GM18507 (cell line): ENCODE results near the gene MOB4.
A peak's percentile ranks its signal among the peaks of the same experiment; 100 is the strongest.
"Not testable (repeated sequence)": the region's sequence is repeated elsewhere in the genome, so short reads cannot be mapped to it uniquely, and the experiment has no call there.

ENCODE experiments used
- DNase-seq: peaks from one replicate; pipeline ENCODE4 v3.0.0; 2011; ENCODE audit warnings: low read depth; ENCODE audit not compliant: insufficient read length; ENCODE audit errors: extremely low spot score
- FAIRE-seq: peaks from 2 replicates; lab custom pipeline; 2011; peaks lifted over from hg19 to GRCh38; lab: Jason Lieb, UNC

The MOB4 gene

GRCh38 chr2:197504512-197504911 is 11.4 kb upstream of the MOB4 start:
- DNase-seq (no peak), FAIRE-seq (no peak)

- FAIRE-seq, result no peak
- no peak for DNase-seq
Observed at GRCh38 chr2:197506658-197507057, 9.2 kb upstream of the MOB4 start.

GRCh38 chr2:197513915-197514314 is 2.0 kb upstream of the MOB4 start:
- FAIRE-seq, result no peak
- DNase-seq, result no peak

- no peak for FAIRE-seq
Observed at GRCh38 chr2:197514754-197515153, 1.1 kb upstream of the MOB4 start.

GRCh38 chr2:197515315-197515738 is 539 bp upstream of the MOB4 start:
- FAIRE-seq (no peak), DNase-seq (no peak)

More at GRCh38 chr2:197514754-197515153, 1.1 kb upstream of the MOB4 start:
- no peak for DNase-seq

GRCh38 chr2:197516393-197516761 is 511 bp downstream of the MOB4 start:
- no peak for DNase-seq
- FAIRE-seq, result no peak

- DNase-seq (no peak), FAIRE-seq (peak; percentile 36)
Observed at GRCh38 chr2:197517150-197517549, 1.3 kb downstream of the MOB4 start.

- FAIRE-seq (no peak), DNase-seq (no peak)
Observed at GRCh38 chr2:197538412-197538811, 22.5 kb downstream of the MOB4 start.

- FAIRE-seq, result no peak
- no peak for DNase-seq
Observed at GRCh38 chr2:197539734-197540133, 23.9 kb downstream of the MOB4 start.

GRCh38 chr2:197543206-197543605 is 27.3 kb downstream of the MOB4 start:
- FAIRE-seq (no peak), DNase-seq (no peak)

- DNase-seq (no peak), FAIRE-seq (no peak)
Observed at GRCh38 chr2:197547163-197547900, 31.5 kb downstream of the MOB4 start.

GRCh38 chr2:197548582-197548981 is 32.7 kb downstream of the MOB4 start:
- FAIRE-seq (no peak), DNase-seq (no peak)

- DNase-seq, result not testable (repeated sequence)
- FAIRE-seq, result peak; percentile 36
Observed at GRCh38 chr2:197551260-197551659, 35.4 kb downstream of the MOB4 start.

GRCh38 chr2:197555467-197555866 is 39.6 kb downstream of the MOB4 start:
- FAIRE-seq (no peak), DNase-seq (no peak)

- no peak for FAIRE-seq
Observed at GRCh38 chr2:197556456-197556855, 40.6 kb downstream of the MOB4 start.

GRCh38 chr2:197558393-197558792 is 42.5 kb downstream of the MOB4 start:
- FAIRE-seq (no peak), DNase-seq (no peak)

More at GRCh38 chr2:197556456-197556855, 40.6 kb downstream of the MOB4 start:
- no peak for DNase-seq

GRCh38 chr2:197559681-197560080 is 43.8 kb downstream of the MOB4 start:
- DNase-seq (no peak), FAIRE-seq (no peak)

- no peak for DNase-seq
- FAIRE-seq, result no peak
Observed at GRCh38 chr2:197560146-197560665, 44.3 kb downstream of the MOB4 start.

- no peak for DNase-seq
- FAIRE-seq, result no peak
Observed at GRCh38 chr2:197571627-197572271, 55.9 kb downstream of the MOB4 start.

- FAIRE-seq, result no peak
Observed at GRCh38 chr2:197573608-197574007, 57.7 kb downstream of the MOB4 start.

GRCh38 chr2:197575987-197576386 is 60.1 kb downstream of the MOB4 start:
- FAIRE-seq (no peak), DNase-seq (no peak)

More at GRCh38 chr2:197573608-197574007, 57.7 kb downstream of the MOB4 start:
- DNase-seq, result no peak
